MG63 (cell line): ENCODE measurements around the gene DOK3. TPM values are rescaled to one million over a fixed set of nuclear protein-coding genes. Genes with fewer than 3 reads are reported as not detected.
A peak's percentile ranks its signal among the peaks of the same experiment; 100 is the strongest.

Experiments
- DNase-seq: peaks from one replicate; pipeline ENCODE4 v3.0.0-alpha.2; 2020
- H3K27me3 ChIP-seq: fragments of 250-450 bp; sonication (Bioruptor Pico); 2 replicates; pipeline ENCODE4 v1.5.1; 2020; ENCODE audit warnings: mild to moderate bottlenecking, moderate library complexity
- H3K36me3 ChIP-seq: fragments of 250-450 bp; sonication (Bioruptor Pico); 2 replicates; pipeline ENCODE4 v1.5.1; 2020; ENCODE audit warnings: mild to moderate bottlenecking, moderate library complexity
- H3K4me3 ChIP-seq: fragments of 250-450 bp; sonication (Bioruptor Pico); 2 replicates; pipeline ENCODE4 v1.5.1; 2020; ENCODE audit warnings: mild to moderate bottlenecking, moderate library complexity
- H3K9me3 ChIP-seq: fragments of 250-450 bp; sonication (Bioruptor Pico); 2 replicates; pipeline ENCODE4 v1.5.1; 2020; ENCODE audit warnings: mild to moderate bottlenecking, moderate library complexity
- total RNA-seq: library from RNA; depleted of rRNA; stranded (reverse); fragments of >200 nt; shearing (Covaris generic); gene quantifications from 2 replicates; pipeline ENCODE4 v1.2.3, GENCODE V29; 2014; ENCODE audit warnings: low replicate concordance

DOK3 gene
- total RNA-seq, 1 experiment from 2014 or later = 0.92 TPM

DNA sequence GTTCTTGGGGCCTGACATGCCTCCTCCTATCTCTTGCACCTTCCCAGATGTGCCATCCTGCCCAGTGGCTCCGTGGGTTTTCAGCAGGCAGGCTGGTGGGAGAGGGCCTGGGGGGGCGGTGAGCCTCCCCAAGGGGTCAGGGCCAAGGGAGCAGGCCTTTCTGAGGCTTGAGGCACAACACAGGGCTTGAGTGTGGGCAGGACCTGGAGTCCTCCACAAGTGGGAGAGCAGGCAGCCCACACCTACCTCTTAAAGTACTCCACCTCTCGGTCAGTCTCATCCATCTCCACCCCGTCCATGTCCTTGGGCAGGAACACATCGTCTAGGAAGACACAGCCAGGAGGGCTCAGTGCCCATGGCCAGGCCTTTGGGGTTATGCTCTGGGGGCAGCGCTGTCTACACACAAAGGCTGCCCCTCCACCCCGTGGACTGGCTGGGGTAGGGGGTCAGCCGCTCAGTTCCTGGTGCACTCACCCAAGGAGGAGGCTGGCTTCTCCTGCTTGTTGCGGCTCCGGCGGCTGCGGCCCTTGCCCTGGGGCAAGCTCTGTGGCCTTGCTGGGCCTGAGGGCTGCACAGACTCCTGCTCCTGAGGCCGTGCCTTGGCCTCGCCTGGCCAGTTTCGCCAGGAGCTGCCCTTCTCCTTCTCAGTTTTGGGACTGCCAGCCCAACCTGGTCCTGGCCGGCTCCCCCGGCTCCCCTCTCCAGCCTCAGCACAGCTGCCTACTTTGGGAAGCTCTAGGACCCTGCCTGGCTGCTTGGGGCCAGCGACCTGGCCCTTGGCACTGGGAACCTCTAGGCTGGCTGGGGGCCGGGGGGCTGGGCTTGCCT lies 14.3 kb upstream of the DOK3 start:
- Histone ChIP-seq H3K4me3 (no peak overlapping the region), H3K9me3 (no peaks in the 10 kb centered on the region), H3K36me3 (peaks cover 87% of the 10 kb centered on the region), H3K27me3 (no peaks in the 10 kb centered on the region)
- no peak for DNase-seq

DNA sequence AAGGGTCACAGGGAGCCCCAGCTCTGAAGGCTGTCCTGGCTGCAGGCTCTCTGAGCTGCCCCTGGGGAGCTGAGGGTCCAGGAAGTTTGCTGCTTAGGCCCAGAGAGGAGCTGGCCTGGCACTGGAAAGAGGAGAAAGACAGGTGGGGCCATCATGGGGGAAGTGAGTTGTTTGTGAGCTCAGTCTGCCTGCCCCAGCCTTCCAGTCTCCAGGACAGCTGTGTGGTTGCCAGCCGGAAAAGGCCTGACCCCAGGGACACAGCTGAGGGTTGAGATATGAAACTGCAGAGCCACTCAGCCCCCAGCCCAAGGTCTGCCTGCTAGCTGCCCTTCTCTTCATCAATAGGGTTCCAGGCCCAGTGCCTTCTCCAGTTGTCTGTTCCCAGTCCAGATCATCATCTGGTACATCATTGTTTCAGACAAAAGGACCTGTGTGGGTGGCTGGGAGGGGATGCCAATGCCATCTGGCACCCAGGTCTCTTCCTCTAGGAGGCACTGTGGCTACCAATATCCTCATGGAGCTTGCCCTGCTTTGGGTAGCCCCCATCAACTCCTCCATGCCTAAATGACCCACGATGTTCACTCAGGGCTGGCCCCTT lies 11.4 kb upstream of the DOK3 start:
- H3K36me3 ChIP-seq = peaks cover 68% of the 10 kb centered on the region
- no peaks in the 10 kb centered on the region for H3K27me3 ChIP-seq
- DNase-seq = no peak
- H3K9me3 ChIP-seq = no peaks in the 10 kb centered on the region
- H3K4me3 ChIP-seq = no peak overlapping the region

GRCh38 chr5:177520271-177520670 lies 10.6 kb upstream of the DOK3 start:
- DNase-seq = no peak
- H3K36me3 ChIP-seq = peaks cover 66% of the 10 kb centered on the region

DNA sequence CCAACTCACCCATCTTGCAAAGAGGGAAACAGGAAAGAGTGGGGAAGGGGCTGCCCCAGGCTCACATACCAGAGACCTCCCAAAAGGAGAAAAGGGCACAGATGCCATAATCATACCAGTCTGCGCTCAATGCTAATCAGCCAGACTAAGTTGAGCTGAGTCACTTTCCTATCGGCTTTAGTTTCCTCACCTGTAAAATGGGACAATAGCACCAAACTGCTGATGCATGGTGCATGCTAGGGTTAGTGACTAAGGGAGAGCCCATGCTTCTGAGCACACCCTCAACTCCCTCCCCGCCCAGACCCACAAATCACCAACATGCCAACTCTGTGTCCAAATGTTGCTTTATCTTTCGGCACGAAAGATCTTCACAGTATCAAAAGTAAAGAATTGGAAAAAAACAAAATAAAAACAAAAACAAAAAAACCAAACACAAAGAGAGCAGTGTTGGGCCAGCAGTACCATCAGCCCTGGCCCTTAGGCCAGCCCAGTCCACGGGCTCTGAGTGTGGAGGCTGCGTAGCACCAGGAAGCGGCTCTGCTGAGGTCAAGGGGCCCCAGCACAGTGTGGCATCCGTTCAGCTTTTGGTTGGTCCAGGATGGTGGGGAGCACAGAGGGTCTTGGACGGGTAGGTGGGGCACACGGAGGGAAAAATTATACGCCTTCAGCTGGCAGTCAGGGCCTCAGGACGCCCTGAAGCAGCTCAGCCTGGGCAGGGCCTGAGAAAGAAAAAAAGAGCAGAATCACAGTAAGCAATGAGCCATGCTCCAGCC lies 10.0 kb upstream of the DOK3 start:
- DNase-seq = no peak
- Histone ChIP-seq H3K4me3 (no peak overlapping the region), H3K27me3 (no peaks in the 10 kb centered on the region), H3K36me3 (peaks cover 66% of the 10 kb centered on the region), H3K9me3 (no peaks in the 10 kb centered on the region)

More at GRCh38 chr5:177520271-177520670, 10.6 kb upstream of the DOK3 start:
- Histone ChIP-seq H3K27me3 (no peaks in the 10 kb centered on the region), H3K4me3 (no peak overlapping the region), H3K9me3 (no peaks in the 10 kb centered on the region)

GRCh38 chr5:177516601-177517568 lies 7.3 kb upstream of the DOK3 start, which contains the start of gene DDX41:
DDX41 (minus strand) TSS chr5:177516961; CDS start chr5:177516945, 16 bp downstream.
- Histone ChIP-seq H3K36me3 (peaks cover 70% of the 10 kb centered on the region), H3K4me3 (peak within 1 kb of the TSS; percentile 96)

DNA sequence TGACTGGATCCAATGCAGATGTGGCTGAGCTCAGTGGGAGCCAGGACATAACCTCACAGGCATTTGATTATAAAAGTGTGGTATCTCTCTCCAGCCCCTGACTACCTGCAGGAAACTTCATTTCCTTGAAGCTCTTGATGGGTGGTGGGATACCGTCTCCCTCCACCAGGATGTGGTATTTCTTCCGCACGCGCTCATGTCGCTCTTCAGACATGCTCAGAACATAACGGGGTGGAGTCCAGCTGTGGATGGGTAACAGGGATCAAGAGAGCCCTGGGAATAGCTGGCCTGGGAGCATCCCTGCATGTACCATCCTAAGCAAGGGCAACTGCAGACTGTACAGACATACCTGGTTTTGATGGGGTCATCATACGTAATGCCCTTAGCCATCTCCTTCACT lies 6.0 kb upstream of the DOK3 start:
- H3K36me3 ChIP-seq = peaks cover 70% of the 10 kb centered on the region
- H3K27me3 ChIP-seq = no peaks in the 10 kb centered on the region
- no peak for DNase-seq

More at GRCh38 chr5:177516601-177517568, 7.3 kb upstream of the DOK3 start, which contains the start of gene DDX41:
- peak; percentile 100 for DNase-seq
- Histone ChIP-seq H3K27me3 (no peaks in the 10 kb centered on the region), H3K9me3 (no peaks in the 10 kb centered on the region)

DNA sequence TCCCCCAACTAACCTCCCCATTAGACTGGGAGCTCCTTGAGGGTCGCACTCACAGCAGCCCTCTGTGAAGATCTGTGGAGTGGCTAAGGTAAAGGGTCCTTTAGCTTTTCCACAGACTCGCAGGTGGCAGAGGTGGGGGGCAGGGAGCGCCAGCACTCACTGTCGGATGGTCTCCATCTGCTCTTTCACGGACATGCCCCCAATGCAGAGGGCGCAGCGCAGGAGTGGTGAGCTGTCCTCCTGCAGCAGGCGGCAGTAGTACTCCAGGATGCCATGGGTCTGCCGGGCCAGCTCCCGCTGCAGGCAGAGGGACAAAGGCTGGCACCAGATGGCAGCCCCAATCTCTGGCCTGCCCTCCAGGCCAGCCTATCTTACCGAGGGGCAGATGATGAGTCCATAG lies 4.9 kb upstream of the DOK3 start:
- Histone ChIP-seq H3K9me3 (no peaks in the 10 kb centered on the region), H3K36me3 (peaks cover 66% of the 10 kb centered on the region), H3K4me3 (no peak overlapping the region), H3K27me3 (no peaks in the 10 kb centered on the region)
- no peak for DNase-seq

More for the DNA sequence above, 6.0 kb upstream of the DOK3 start:
- Histone ChIP-seq H3K9me3 (no peaks in the 10 kb centered on the region), H3K4me3 (peak overlapping the region; percentile 96)

DNA sequence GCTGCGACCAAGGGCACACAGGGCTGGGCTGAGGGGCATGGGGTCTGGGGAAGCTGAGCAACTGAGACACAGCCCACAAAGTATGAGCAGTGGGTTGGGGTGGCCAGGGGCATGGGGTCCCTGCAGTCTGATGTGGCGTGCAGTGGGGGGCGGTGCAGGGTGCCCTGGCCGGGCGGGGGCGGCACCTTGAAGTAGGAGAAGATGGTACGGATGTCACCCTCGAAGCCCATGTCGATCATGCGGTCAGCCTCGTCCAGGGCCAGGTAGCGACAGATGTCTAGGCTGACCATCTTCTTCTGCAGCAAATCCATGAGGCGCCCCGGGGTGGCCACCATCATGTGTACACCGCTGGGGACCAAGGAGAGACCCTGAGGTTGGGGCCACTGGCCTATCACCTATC lies 3.9 kb upstream of the DOK3 start:
- DNase-seq = no peak
- peaks cover 67% of the 10 kb centered on the region for H3K36me3 ChIP-seq
- H3K4me3 ChIP-seq = no peak overlapping the region
- H3K27me3 ChIP-seq = no peaks in the 10 kb centered on the region
- no peaks in the 10 kb centered on the region for H3K9me3 ChIP-seq

DNA sequence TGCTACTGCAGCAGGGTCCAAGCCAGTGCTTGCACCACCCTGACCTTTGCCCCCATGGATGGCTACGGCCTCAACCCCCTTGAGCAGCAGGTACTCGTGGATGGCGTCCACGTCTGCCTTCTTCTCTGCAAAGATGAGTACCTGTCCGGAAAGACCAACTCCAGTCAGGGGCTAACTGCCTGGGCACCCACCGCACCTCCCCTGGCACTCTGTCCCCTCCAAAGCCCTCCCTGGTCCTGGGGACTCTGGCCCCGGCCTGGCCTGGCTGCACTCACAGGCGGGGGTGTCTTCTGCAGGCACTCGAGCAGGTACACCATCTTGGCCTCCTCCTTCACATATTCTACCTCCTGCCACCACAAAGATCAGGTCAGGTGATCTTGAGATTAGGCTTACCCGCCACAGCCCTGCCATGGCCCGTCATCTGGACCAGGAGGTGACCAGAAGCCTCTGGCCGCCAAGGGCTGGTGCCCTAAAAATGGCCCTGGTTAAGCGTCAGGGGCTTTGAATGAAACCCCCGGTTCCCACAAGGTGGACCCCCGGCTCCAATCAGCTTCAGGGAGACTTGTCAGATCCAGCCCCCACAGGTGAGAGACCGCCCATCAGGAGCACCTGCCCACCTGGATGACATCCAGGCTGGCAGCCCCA lies 3.2 kb upstream of the DOK3 start:
- Histone ChIP-seq H3K36me3 (peaks cover 69% of the 10 kb centered on the region), H3K9me3 (no peaks in the 10 kb centered on the region), H3K27me3 (no peaks in the 10 kb centered on the region), H3K4me3 (no peak overlapping the region)
- DNase-seq = no peak

- Histone ChIP-seq H3K36me3 (peaks cover 69% of the 10 kb centered on the region), H3K4me3 (no peak overlapping the region), H3K9me3 (no peaks in the 10 kb centered on the region), H3K27me3 (no peaks in the 10 kb centered on the region)
- no peak for DNase-seq
Measured at GRCh38 chr5:177511796-177512675, 2.4 kb upstream of the DOK3 start.

GRCh38 chr5:177511181-177511580 lies 1.6 kb upstream of the DOK3 start:
- Histone ChIP-seq H3K27me3 (no peaks in the 10 kb centered on the region), H3K9me3 (no peaks in the 10 kb centered on the region), H3K4me3 (no peak overlapping the region), H3K36me3 (peaks cover 69% of the 10 kb centered on the region)
- DNase-seq = no peak

DNA sequence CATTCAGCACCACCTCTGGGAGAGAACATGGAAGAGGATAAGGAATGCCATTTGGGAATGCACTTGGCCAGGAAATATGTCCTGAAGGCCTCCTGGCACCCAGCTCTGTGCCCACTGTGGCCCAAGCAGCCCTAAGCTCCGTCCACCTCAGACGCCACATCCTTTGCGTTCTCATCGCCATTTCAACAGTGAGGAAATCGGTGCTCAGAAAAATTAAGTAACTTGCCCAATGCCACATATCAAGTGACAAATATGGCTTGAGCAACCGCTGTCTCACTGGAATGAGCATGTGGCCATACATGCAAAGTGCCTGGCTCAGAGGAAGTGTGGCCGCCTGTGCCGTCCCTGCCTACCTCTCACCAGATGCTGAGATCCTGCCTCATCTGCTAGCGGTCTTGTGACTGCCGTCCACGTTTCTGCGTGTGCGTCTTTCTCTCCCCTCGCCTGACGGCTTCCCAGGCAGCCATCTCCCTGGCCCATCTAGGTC lies 984 bp upstream of the DOK3 start:
- Histone ChIP-seq H3K36me3 (peaks cover 66% of the 10 kb centered on the region), H3K4me3 (no peak overlapping the region), H3K9me3 (no peaks in the 10 kb centered on the region), H3K27me3 (no peaks in the 10 kb centered on the region)
- DNase-seq = no peak

GRCh38 chr5:177509991-177510566 lies 453 bp upstream of the DOK3 start:
- Histone ChIP-seq H3K9me3 (no peaks in the 10 kb centered on the region), H3K27me3 (no peaks in the 10 kb centered on the region), H3K36me3 (peaks cover 61% of the 10 kb centered on the region), H3K4me3 (no peak overlapping the region)
- DNase-seq = no peak

DNA sequence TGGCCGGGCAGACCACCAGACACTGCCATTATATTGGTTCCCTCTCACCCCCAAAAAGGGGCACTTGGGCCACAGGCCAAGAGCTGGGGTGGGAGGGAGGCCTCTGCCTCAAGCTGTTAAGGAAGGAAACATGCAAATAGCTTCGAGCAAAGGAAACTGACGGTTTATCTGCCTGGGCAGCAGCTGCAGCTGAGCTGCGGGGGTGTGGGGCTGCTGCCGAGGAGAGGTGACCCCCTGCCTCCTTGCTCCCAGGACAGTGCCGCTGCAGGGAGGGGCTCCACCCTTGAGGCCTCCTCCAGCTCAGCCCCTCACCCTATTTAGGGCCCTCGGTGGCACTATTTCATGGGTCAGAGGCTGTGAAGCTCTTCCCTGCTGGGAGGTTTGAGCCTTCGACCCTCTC lies 789 bp downstream of the DOK3 start:
- Histone ChIP-seq H3K9me3 (no peaks in the 10 kb centered on the region), H3K4me3 (no peak overlapping the region), H3K36me3 (peaks cover 49% of the 10 kb centered on the region), H3K27me3 (no peaks in the 10 kb centered on the region)
- no peak for DNase-seq
